GM18907 (cell line): Measurements from ENCODE around the gene SPATS2L.

ENCODE experiments used
- ATAC-seq: cut with Tn5 transposase; IDR thresholded peaks from one replicate; pipeline ENCODE4 v1.9.1; 2021; ENCODE audit warnings: mild to moderate bottlenecking, moderate library complexity; ENCODE audit not compliant: unreplicated experiment

SPATS2L gene

GRCh38 chr2:200297100-200297499, 9.4 kb upstream of the SPATS2L start:
- no peak for ATAC-seq

- ATAC-seq: no peak
Measured at GRCh38 chr2:200297989-200298388, 8.5 kb upstream of the SPATS2L start.

GRCh38 chr2:200298816-200299215, 7.7 kb upstream of the SPATS2L start:
- ATAC-seq: no peak

- ATAC-seq: no peak
Measured at GRCh38 chr2:200300065-200300464, 6.4 kb upstream of the SPATS2L start.

GRCh38 chr2:200300638-200301314, 5.7 kb upstream of the SPATS2L start:
- no peak for ATAC-seq

- no peak for ATAC-seq
Measured at GRCh38 chr2:200301953-200302858, 4.3 kb upstream of the SPATS2L start.

- ATAC-seq: no peak
Measured at GRCh38 chr2:200302940-200303727, 3.4 kb upstream of the SPATS2L start.

- no peak for ATAC-seq
Measured at GRCh38 chr2:200305797-200306195, 697 bp upstream of the SPATS2L start.

- peak; percentile 62 for ATAC-seq
Measured at GRCh38 chr2:200306931-200307723, 634 bp downstream of the SPATS2L start.

- ATAC-seq: no peak
Measured at GRCh38 chr2:200307724-200308545, 1.4 kb downstream of the SPATS2L start.

- no peak for ATAC-seq
Measured at GRCh38 chr2:200308546-200309295, 2.2 kb downstream of the SPATS2L start.

- no peak for ATAC-seq
Measured at GRCh38 chr2:200309296-200310049, 3.0 kb downstream of the SPATS2L start.

- ATAC-seq: no peak
Measured at GRCh38 chr2:200310545-200310971, 4.1 kb downstream of the SPATS2L start.

- no peak for ATAC-seq
Measured at GRCh38 chr2:200311139-200311538, 4.6 kb downstream of the SPATS2L start.

- ATAC-seq: no peak
Measured at GRCh38 chr2:200314976-200315567, 8.6 kb downstream of the SPATS2L start.

GRCh38 chr2:200317975-200318374, 11.5 kb downstream of the SPATS2L start:
- ATAC-seq: no peak

- no peak for ATAC-seq
Measured at GRCh38 chr2:200318940-200319435, 12.5 kb downstream of the SPATS2L start.
